Measurements from ENCODE around the gene AQP6. TPM values are rescaled to one million over a fixed set of nuclear protein-coding genes. Genes with fewer than 3 reads are reported as not detected.

The AQP6 gene
- total and polyA plus RNA-seq, 10 of the 15 experiments (the other 5 are each of a cell fraction or from before 2014, with no cell fraction given) = not detected

DNA sequence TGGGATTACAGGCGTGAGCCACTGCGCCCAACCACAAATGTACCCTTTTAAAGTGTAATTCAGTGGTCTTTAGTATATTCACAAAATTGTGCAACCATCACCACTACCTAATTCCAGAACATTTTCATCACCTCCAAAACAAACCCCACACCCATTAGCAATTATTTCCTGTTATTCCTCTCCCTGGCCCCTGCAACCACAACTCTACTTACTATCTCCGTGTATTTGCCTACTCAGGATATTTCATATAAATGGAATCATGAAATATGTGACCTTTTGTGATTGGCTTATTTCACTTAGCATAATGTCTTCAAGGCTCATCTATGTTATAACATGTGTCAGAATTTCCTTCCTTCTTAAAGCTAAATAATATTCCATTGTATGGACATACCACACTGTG is 38.2 kb upstream of the AQP6 start:
- FAIRE-seq (no peak), ATAC-seq (no peak)
- no peaks in the 10 kb centered on the region for H3K36me3 ChIP-seq (ENCODE audit: control insufficient read depth in 2 of 2, insufficient read depth in 2 of 2, low read length in 1 of 2)

More for the DNA sequence above, 38.2 kb upstream of the AQP6 start:
- ChIA-PET CTCF (interaction anchor here (1.3 to 1.9 kb wide), 2 partner anchors 11 to 72 kb away, joined by 3 to 6 read pairs; no protein-coding TSS in a partner anchor), SMC1A (ENCODE audit: uncharacterized antibody, unreplicated experiment) (no interaction called here), RAD21 (ENCODE audit: unreplicated experiment) (no interaction called here), POLR2A (no interaction called here)
- Histone ChIP-seq H3K27me3 (replicated peaks in 1 of 2; ENCODE audit: control insufficient read depth in 2 of 2, insufficient read depth in 2 of 2, low read length in 1 of 2) (no peaks in the 10 kb centered on the region; a peak in 1 of 4 replicates), H2AFZ (ENCODE audit: control insufficient read depth, low read depth, low read length) (no peak overlapping the region), H4K20me1 (ENCODE audit: control insufficient read depth, insufficient read depth) (no peaks in the 10 kb centered on the region), H3K9me3 (replicated peaks; ENCODE audit: control insufficient read depth, insufficient read depth, low read length) (no peaks in the 10 kb centered on the region), H3K27ac (ENCODE audit: control insufficient read depth, insufficient read depth) (no peak overlapping the region), H3K4me1 (ENCODE audit: control insufficient read depth, insufficient read depth, low read length) (no peaks in the 10 kb centered on the region), H3K4me2 (ENCODE audit: control insufficient read depth, insufficient read depth) (no peak overlapping the region), H3K9ac (ENCODE audit: control insufficient read depth, insufficient read depth, low read length) (no peak overlapping the region), H3K79me2 (ENCODE audit: control insufficient read depth, insufficient read depth, low read length) (no peaks in the 10 kb centered on the region), H3K4me3 (no peak overlapping the region)
- in situ Hi-C loops (cut with MboI) (no loop called here), intact Hi-C loops (cut with micrococcal nuclease; ENCODE audit: unreplicated experiment) (no loop called here)
- no TSS peak for BruUV-seq (replicated peaks)
- no peak for TF ChIP-seq FOS (IDR thresholded peaks at IDR 0.05; ENCODE audit: borderline replicate concordance, extremely low read depth, insufficient read length)
- TF ChIP-seq WRNIP1 (IDR thresholded peaks at IDR 0.05; ENCODE audit: borderline replicate concordance, low read depth, low read length) = no peak
- no peak for TF ChIP-seq TCF3 (IDR thresholded peaks at IDR 0.05; ENCODE audit: borderline replicate concordance, insufficient read depth, low read depth, low read length)
- TF ChIP-seq ZBED1 (IDR thresholded peaks at IDR 0.05; ENCODE audit: borderline replicate concordance) = no peak
- TF ChIP-seq, protein P1, sequence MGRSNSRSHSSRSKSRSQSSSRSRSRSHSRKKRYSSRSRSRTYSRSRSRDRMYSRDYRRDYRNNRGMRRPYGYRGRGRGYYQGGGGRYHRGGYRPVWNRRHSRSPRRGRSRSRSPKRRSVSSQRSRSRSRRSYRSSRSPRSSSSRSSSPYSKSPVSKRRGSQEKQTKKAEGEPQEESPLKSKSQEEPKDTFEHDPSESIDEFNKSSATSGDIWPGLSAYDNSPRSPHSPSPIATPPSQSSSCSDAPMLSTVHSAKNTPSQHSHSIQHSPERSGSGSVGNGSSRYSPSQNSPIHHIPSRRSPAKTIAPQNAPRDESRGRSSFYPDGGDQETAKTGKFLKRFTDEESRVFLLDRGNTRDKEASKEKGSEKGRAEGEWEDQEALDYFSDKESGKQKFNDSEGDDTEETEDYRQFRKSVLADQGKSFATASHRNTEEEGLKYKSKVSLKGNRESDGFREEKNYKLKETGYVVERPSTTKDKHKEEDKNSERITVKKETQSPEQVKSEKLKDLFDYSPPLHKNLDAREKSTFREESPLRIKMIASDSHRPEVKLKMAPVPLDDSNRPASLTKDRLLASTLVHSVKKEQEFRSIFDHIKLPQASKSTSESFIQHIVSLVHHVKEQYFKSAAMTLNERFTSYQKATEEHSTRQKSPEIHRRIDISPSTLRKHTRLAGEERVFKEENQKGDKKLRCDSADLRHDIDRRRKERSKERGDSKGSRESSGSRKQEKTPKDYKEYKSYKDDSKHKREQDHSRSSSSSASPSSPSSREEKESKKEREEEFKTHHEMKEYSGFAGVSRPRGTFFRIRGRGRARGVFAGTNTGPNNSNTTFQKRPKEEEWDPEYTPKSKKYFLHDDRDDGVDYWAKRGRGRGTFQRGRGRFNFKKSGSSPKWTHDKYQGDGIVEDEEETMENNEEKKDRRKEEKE (IDR thresholded peaks at IDR 0.05) = no peak
- TF ChIP-seq, protein P2, sequence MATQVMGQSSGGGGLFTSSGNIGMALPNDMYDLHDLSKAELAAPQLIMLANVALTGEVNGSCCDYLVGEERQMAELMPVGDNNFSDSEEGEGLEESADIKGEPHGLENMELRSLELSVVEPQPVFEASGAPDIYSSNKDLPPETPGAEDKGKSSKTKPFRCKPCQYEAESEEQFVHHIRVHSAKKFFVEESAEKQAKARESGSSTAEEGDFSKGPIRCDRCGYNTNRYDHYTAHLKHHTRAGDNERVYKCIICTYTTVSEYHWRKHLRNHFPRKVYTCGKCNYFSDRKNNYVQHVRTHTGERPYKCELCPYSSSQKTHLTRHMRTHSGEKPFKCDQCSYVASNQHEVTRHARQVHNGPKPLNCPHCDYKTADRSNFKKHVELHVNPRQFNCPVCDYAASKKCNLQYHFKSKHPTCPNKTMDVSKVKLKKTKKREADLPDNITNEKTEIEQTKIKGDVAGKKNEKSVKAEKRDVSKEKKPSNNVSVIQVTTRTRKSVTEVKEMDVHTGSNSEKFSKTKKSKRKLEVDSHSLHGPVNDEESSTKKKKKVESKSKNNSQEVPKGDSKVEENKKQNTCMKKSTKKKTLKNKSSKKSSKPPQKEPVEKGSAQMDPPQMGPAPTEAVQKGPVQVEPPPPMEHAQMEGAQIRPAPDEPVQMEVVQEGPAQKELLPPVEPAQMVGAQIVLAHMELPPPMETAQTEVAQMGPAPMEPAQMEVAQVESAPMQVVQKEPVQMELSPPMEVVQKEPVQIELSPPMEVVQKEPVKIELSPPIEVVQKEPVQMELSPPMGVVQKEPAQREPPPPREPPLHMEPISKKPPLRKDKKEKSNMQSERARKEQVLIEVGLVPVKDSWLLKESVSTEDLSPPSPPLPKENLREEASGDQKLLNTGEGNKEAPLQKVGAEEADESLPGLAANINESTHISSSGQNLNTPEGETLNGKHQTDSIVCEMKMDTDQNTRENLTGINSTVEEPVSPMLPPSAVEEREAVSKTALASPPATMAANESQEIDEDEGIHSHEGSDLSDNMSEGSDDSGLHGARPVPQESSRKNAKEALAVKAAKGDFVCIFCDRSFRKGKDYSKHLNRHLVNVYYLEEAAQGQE (IDR thresholded peaks at IDR 0.05; ENCODE audit: low read depth, low read length) = no peak
- no peak for TF ChIP-seq SREBF2 (IDR thresholded peaks at IDR 0.05; ENCODE audit: low read length)
- TF ChIP-seq, protein P3, sequence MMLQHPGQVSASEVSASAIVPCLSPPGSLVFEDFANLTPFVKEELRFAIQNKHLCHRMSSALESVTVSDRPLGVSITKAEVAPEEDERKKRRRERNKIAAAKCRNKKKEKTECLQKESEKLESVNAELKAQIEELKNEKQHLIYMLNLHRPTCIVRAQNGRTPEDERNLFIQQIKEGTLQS (IDR thresholded peaks at IDR 0.05; ENCODE audit: borderline replicate concordance, extremely low read depth, low read depth, low read length) = no peak
- TF ChIP-seq, protein P4, sequence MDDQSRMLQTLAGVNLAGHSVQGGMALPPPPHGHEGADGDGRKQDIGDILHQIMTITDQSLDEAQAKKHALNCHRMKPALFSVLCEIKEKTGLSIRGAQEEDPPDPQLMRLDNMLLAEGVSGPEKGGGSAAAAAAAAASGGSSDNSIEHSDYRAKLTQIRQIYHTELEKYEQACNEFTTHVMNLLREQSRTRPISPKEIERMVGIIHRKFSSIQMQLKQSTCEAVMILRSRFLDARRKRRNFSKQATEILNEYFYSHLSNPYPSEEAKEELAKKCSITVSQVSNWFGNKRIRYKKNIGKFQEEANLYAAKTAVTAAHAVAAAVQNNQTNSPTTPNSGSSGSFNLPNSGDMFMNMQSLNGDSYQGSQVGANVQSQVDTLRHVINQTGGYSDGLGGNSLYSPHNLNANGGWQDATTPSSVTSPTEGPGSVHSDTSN (IDR thresholded peaks at IDR 0.05; ENCODE audit: insufficient replicate concordance, low read depth, low read length) = no peak
- no peak for TF ChIP-seq POU2F2 (IDR thresholded peaks at IDR 0.05; ENCODE audit: borderline replicate concordance, low read depth, low read length)
- TF ChIP-seq ESRRA (IDR thresholded peaks at IDR 0.05; ENCODE audit: low read length) = no peak
- TF ChIP-seq PML (IDR thresholded peaks at IDR 0.05; ENCODE audit: low read length) = no peak
- TF ChIP-seq, protein P5, sequence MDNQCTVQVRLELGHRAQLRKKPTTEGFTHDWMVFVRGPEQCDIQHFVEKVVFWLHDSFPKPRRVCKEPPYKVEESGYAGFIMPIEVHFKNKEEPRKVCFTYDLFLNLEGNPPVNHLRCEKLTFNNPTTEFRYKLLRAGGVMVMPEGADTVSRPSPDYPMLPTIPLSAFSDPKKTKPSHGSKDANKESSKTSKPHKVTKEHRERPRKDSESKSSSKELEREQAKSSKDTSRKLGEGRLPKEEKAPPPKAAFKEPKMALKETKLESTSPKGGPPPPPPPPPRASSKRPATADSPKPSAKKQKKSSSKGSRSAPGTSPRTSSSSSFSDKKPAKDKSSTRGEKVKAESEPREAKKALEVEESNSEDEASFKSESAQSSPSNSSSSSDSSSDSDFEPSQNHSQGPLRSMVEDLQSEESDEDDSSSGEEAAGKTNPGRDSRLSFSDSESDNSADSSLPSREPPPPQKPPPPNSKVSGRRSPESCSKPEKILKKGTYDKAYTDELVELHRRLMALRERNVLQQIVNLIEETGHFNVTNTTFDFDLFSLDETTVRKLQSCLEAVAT (IDR thresholded peaks at IDR 0.05) = no peak
- no peak for DNase-seq (ENCODE audit: low read depth, low spot score)
- 74% methylated on average over 3 of the region's 3 CpGs for WGBS (ENCODE audit: insufficient coverage, insufficient replicate concordance, low lambda C conversion rate, missing lambda C conversion rate)
